ENCODE results near the gene G6PC3.
"Not testable (repeated sequence)": the region's sequence is repeated elsewhere in the genome, so short reads cannot be mapped to it uniquely, and the experiment has no call there.

G6PC3 gene

GRCh38 chr17:44084921-44085320 lies 14.4 kb downstream of the G6PC3 start:
- no peak for DNase-seq

GRCh38 chr17:44085908-44086307 lies 15.4 kb downstream of the G6PC3 start:
- DNase-seq, result no peak

GRCh38 chr17:44086364-44087311 lies 16.1 kb downstream of the G6PC3 start:
- peak; percentile 49 for DNase-seq

- no peak for DNase-seq
Measured at GRCh38 chr17:44087319-44087718, 16.8 kb downstream of the G6PC3 start.

GRCh38 chr17:44088254-44088653 lies 17.7 kb downstream of the G6PC3 start:
- no peak for DNase-seq

GRCh38 chr17:44091200-44091997 lies 20.9 kb downstream of the G6PC3 start:
- DNase-seq, result no peak

- DNase-seq, result no peak
Measured at GRCh38 chr17:44092051-44092450, 21.5 kb downstream of the G6PC3 start.

GRCh38 chr17:44093231-44093900 lies 22.8 kb downstream of the G6PC3 start:
- DNase-seq, result peak; percentile 65

GRCh38 chr17:44094701-44095387 lies 24.3 kb downstream of the G6PC3 start:
- no peak for DNase-seq

- DNase-seq, result no peak
Measured at GRCh38 chr17:44095388-44095646, 24.8 kb downstream of the G6PC3 start.

GRCh38 chr17:44095647-44096496 lies 25.3 kb downstream of the G6PC3 start:
- peak; percentile 91 for DNase-seq

GRCh38 chr17:44097110-44097958 lies 26.8 kb downstream of the G6PC3 start:
- DNase-seq, result no peak

- DNase-seq, result not testable (repeated sequence)
Measured at GRCh38 chr17:44101858-44102257, 31.3 kb downstream of the G6PC3 start.

GRCh38 chr17:44102849-44103622 lies 32.5 kb downstream of the G6PC3 start:
- DNase-seq, result no peak

- DNase-seq, result peak; percentile 58
Measured at GRCh38 chr17:44105483-44105882, 34.9 kb downstream of the G6PC3 start.

GRCh38 chr17:44105941-44106340 lies 35.4 kb downstream of the G6PC3 start:
- no peak for DNase-seq

- no peak for DNase-seq
Measured at GRCh38 chr17:44106801-44107200, 36.3 kb downstream of the G6PC3 start.

- DNase-seq, result no peak
Measured at GRCh38 chr17:44108440-44109311, 38.1 kb downstream of the G6PC3 start.

- DNase-seq, result no peak
Measured at GRCh38 chr17:44109312-44109630, 38.7 kb downstream of the G6PC3 start.

Measured in NCI-H2171 treated with DMSO at 0.1 percent for 48 hours (cell line).